IMR-90 (cell line): Measurements from ENCODE around the gene MYLK4. TPM values are rescaled to one million over a fixed set of nuclear protein-coding genes. Genes with fewer than 3 reads are reported as not detected.
A peak's percentile ranks its signal among the peaks of the same experiment; 100 is the strongest.

Experiments
- ATAC-seq: fragments of 200-7000 bp; cut with Tn5 transposase; 2 replicates; pipeline ENCODE4 v1.9.1; 2020; ENCODE audit warnings: low read depth, mild to moderate bottlenecking, moderate library complexity
- BruUV-seq: library from RNA; stranded (reverse); fragments of 400-500 nt; replicated peaks from 2 replicates; lab custom pipeline; 2021; lab: Mats Ljungman, UMichigan
- CTCF ChIA-PET: fragments of 300-600 bp; formaldehyde crosslinking; extraction: SDS; loops from one replicate; lab custom pipeline; 2021; ENCODE audit warnings: antibody characterized with exemption; lab: Yijun Ruan, JAX
- POLR2A ChIA-PET: fragments of 300-600 bp; sonication (Branson Sonifier 250); formaldehyde crosslinking; loops from one replicate; lab custom pipeline; 2022; ENCODE audit warnings: antibody characterized with exemption; ENCODE audit not compliant: unreplicated experiment; lab: Charles Lee
- DNase-seq: peaks from one replicate; pipeline ENCODE4 v3.0.0; 2013
- H2AFZ ChIP-seq: replicated peaks from 2 replicates; pipeline ENCODE3; 2013; ENCODE audit warnings: low read length, mild to moderate bottlenecking; ENCODE audit not compliant: poor library complexity
- H2AK5ac ChIP-seq: 2 replicates; pipeline ENCODE4 v1.6.1; 2013; ENCODE audit warnings: low read depth, low read length, inconsistent platforms
- H2AK9ac ChIP-seq: replicated peaks from 2 replicates; pipeline ENCODE3; 2013; ENCODE audit warnings: mild to moderate bottlenecking, low read depth, low read length, moderate library complexity; ENCODE audit not compliant: poor library complexity
- H2BK120ac ChIP-seq: 2 replicates; pipeline ENCODE4 v1.6.1; 2013; ENCODE audit warnings: low read depth, low read length, inconsistent platforms
- H2BK15ac ChIP-seq: 3 replicates; pipeline ENCODE4 v1.6.1; 2013; ENCODE audit warnings: low read depth, low read length, inconsistent platforms
- H2BK20ac ChIP-seq: 2 replicates; pipeline ENCODE4 v1.6.1; 2013; ENCODE audit warnings: low read depth, mild to moderate bottlenecking, inconsistent platforms, low read length, moderate library complexity
- H2BK5ac ChIP-seq: 2 replicates; pipeline ENCODE4 v1.6.1; 2013; ENCODE audit warnings: mild to moderate bottlenecking, low read depth, low read length, inconsistent platforms; ENCODE audit not compliant: poor library complexity, severe bottlenecking
- H3K14ac ChIP-seq: replicated peaks from 2 replicates; pipeline ENCODE4 v1.6.1; 2013; ENCODE audit warnings: low read depth, low read length, inconsistent platforms
- H3K18ac ChIP-seq: 2 replicates; pipeline ENCODE4 v1.6.1; 2013; ENCODE audit warnings: low read depth, low read length, control low read depth
- H3K23ac ChIP-seq: 2 replicates; pipeline ENCODE4 v1.6.1; 2013; ENCODE audit warnings: low read depth, low read length, inconsistent platforms
- H3K27ac ChIP-seq: 2 replicates; pipeline ENCODE4 v1.5.1; 2013; ENCODE audit warnings: mild to moderate bottlenecking, control low read depth, low read length; ENCODE audit not compliant: insufficient read depth
- H3K27me3 ChIP-seq: 2 replicates; pipeline ENCODE4 v1.6.1; 2013; ENCODE audit warnings: low read length; ENCODE audit not compliant: control insufficient read depth, insufficient read depth
- H3K36me3 ChIP-seq: 2 replicates; pipeline ENCODE4 v1.6.1; 2013; ENCODE audit warnings: low read length, mixed read lengths; ENCODE audit not compliant: control insufficient read depth, insufficient read depth
- H3K4ac ChIP-seq: 2 replicates; pipeline ENCODE4 v1.6.1; 2013; ENCODE audit warnings: low read depth, low read length, inconsistent platforms
- H3K4me1 ChIP-seq: 2 replicates; pipeline ENCODE4 v1.6.1; 2013; ENCODE audit warnings: low read length, mixed read lengths; ENCODE audit not compliant: control insufficient read depth, insufficient read depth
- H3K4me2 ChIP-seq: 2 replicates; pipeline ENCODE4 v1.6.1; 2013; ENCODE audit warnings: low read depth, mild to moderate bottlenecking, control low read depth, low read length, moderate library complexity
- H3K4me3 ChIP-seq: 2 replicates; pipeline ENCODE4 v1.5.1; 2013; ENCODE audit warnings: low read depth, mild to moderate bottlenecking, control low read depth, low read length, moderate library complexity; ENCODE audit not compliant: insufficient read depth
- H3K56ac ChIP-seq: 2 replicates; pipeline ENCODE4 v1.6.1; 2013; ENCODE audit warnings: low read length, inconsistent platforms; ENCODE audit not compliant: insufficient read depth; ENCODE audit errors: extremely low read depth
- H3K79me1 ChIP-seq, 2 experiments: 2 replicates each; pipeline ENCODE4 v1.6.1; 2013; ENCODE audit warnings: low read length in 2 of 2, inconsistent platforms in 1 of 2, low read depth in 1 of 2
- H3K9ac ChIP-seq: 2 replicates; pipeline ENCODE4 v1.6.1; 2013; ENCODE audit warnings: low read depth, low read length, control low read depth
- H3K9me1 ChIP-seq: 2 replicates; pipeline ENCODE4 v1.6.1; 2013; ENCODE audit warnings: low read length, inconsistent platforms; ENCODE audit not compliant: insufficient read depth
- H3K9me3 ChIP-seq: 2 replicates; pipeline ENCODE4 v1.6.1; 2013; ENCODE audit warnings: low read length; ENCODE audit not compliant: control insufficient read depth, insufficient read depth
- H4K20me1 ChIP-seq: 2 replicates; pipeline ENCODE4 v1.6.1; 2013; ENCODE audit warnings: low read length, inconsistent platforms; ENCODE audit not compliant: insufficient read depth
- H4K5ac ChIP-seq: 2 replicates; pipeline ENCODE4 v1.6.1; 2013; ENCODE audit warnings: mild to moderate bottlenecking, low read depth, low read length, control low read depth
- H4K8ac ChIP-seq, 2 experiments: 2 replicates each; pipeline ENCODE4 v1.6.1; 2013; ENCODE audit warnings: low read depth in 2 of 2, low read length in 2 of 2, control low read depth in 1 of 2, inconsistent platforms in 1 of 2
- H4K91ac ChIP-seq: 2 replicates; pipeline ENCODE4 v1.6.1; 2013; ENCODE audit warnings: low read depth, low read length, inconsistent platforms; ENCODE audit not compliant: insufficient read depth
- CHD1 ChIP-seq: IDR thresholded peaks from 2 replicates; pipeline ENCODE4 v1.6.1; 2012; ENCODE audit warnings: low read depth, low read length, improper control_type of control experiment
- CTCF ChIP-seq: conservative IDR thresholded peaks from 2 replicates; pipeline ENCODE4 v1.5.1; 2012; ENCODE audit warnings: mild to moderate bottlenecking, low read depth, low read length, improper control_type of control experiment
- MAZ ChIP-seq: IDR thresholded peaks from 2 replicates; pipeline ENCODE4 v1.6.1; 2012; ENCODE audit warnings: low read depth, mild to moderate bottlenecking, low read length, improper control_type of control experiment, moderate library complexity, borderline replicate concordance
- WGBS, 2 experiments: methylation state at CpG; one replicate each; pipeline versions ENCODE4 v1.1.5 to v1.1.7; 2013; ENCODE audit warnings: missing lambda C conversion rate in 2 of 2; ENCODE audit not compliant: insufficient read length in 1 of 2; ENCODE audit errors: extremely low coverage in 2 of 2; 5-methylcytosine and 5-hydroxymethylcytosine counted together
- dilution Hi-C: fragments of 300-500 bp; cut with HindIII; formaldehyde crosslinking; loops from one replicate; pipeline ENCODE4 v1.14.3; 2018; ENCODE audit warnings: low sequenced_read_pairs; ENCODE audit not compliant: unreplicated experiment
- in situ Hi-C: fragments of 300-500 bp; cut with MboI; formaldehyde crosslinking; loops from 3 replicates; pipeline ENCODE4 v1.14.3; 2019; ENCODE audit warnings: low sequenced_read_pairs, inconsistent platforms, mixed read lengths
- intact Hi-C: fragments of 100-400 bp; cut with micrococcal nuclease; formaldehyde crosslinking; loops from 2 replicates; pipeline ENCODE4 v1.10.0; 2022
- polyA plus RNA-seq, 3 experiments: library from polyadenylated mRNA; depleted of rRNA; stranded (reverse); fragments of >200 nt; gene quantifications; 2 replicates each; pipeline ENCODE4 v1.2.3, GENCODE V29; 2012; ENCODE audit warnings: low replicate concordance in 1 of 3
- total RNA-seq: library from RNA; depleted of rRNA; stranded (reverse); fragments of >200 nt; gene quantifications from 2 replicates; pipeline ENCODE4 v1.2.3, GENCODE V29; 2012

MYLK4 gene
- total and polyA plus RNA-seq, 2 of the 4 experiments (the other 2 are of a cell fraction) = under 0.01 to 0.07 TPM

- no peak overlapping the region for H2AK9ac ChIP-seq
- no peak for TF ChIP-seq MAZ
- TF ChIP-seq CTCF = no peak
- no peak for TF ChIP-seq CHD1
- ATAC-seq (no peak), DNase-seq (no peak)
- H2BK120ac ChIP-seq = no peak overlapping the region
- no peak overlapping the region for H3K4me3 ChIP-seq
- H3K14ac ChIP-seq = no peak overlapping the region
- CTCF ChIA-PET = no interaction called here
- no peak overlapping the region for H3K18ac ChIP-seq
- in situ Hi-C loops = no loop called here
- 87% methylated on average over 11 of the region's 22 CpGs; no CpG with 5 or more reads in 1 of the 2 experiments for WGBS, 2 experiments
- no peak overlapping the region for H4K8ac ChIP-seq
- no peak overlapping the region for H2BK15ac ChIP-seq
- peaks cover 8% of the 10 kb centered on the region; the same call in 1 of the 2 replicates for H3K4me1 ChIP-seq
- no peak overlapping the region for H3K27ac ChIP-seq
- H3K4me2 ChIP-seq = no peak overlapping the region
- no peaks in the 10 kb centered on the region for H3K27me3 ChIP-seq
- no peak overlapping the region for H4K5ac ChIP-seq
- H3K9me1 ChIP-seq = 0 out of 2 replicates have a peak, but pooled peaks cover 9% of the 10 kb centered on the region
- dilution Hi-C loops = no loop called here
- no peak overlapping the region for H3K9ac ChIP-seq
- POLR2A ChIA-PET = no interaction called here
- no TSS peak for BruUV-seq
- H3K4ac ChIP-seq = no peak overlapping the region
- H3K79me1 ChIP-seq = no peaks in the 10 kb centered on the region
- no peak overlapping the region for H3K56ac ChIP-seq
- no peak overlapping the region for H3K23ac ChIP-seq
- H4K91ac ChIP-seq = no peak overlapping the region
- no peak overlapping the region for H2BK20ac ChIP-seq
- intact Hi-C loops = no loop called here
- no peak overlapping the region for H2BK5ac ChIP-seq
- H2AK5ac ChIP-seq = peak overlapping the region; percentile 5; the same call in 1 of the 2 replicates
- H3K9me3 ChIP-seq = no peaks in the 10 kb centered on the region
- H4K20me1 ChIP-seq = no peaks in the 10 kb centered on the region
- H2AFZ ChIP-seq = peak overlapping the region; percentile 8
- no peaks in the 10 kb centered on the region for H3K36me3 ChIP-seq
Observed at GRCh38 chr6:2733736-2734480, 16.8 kb downstream of the MYLK4 start.
